ENCODE results near the gene CETP. TPM values are rescaled to one million over a fixed set of nuclear protein-coding genes. Genes with fewer than 3 reads are reported as not detected.

CETP gene
- total RNA-seq, 4 donors from 2014 or later: 0.19 to 1.2 (median 0.52) TPM; not detected in 1

- intact Hi-C loops (cut with DNase I): no loop called here
- Histone ChIP-seq H3K4me3 (no peak overlapping the region), H3K27ac (replicated peaks in 1 of 4) (no peak overlapping the region), H3K9me3 (no peaks in the 10 kb centered on the region), H3K36me3 (peaks cover 0 to 9% (median 4%) of the 10 kb centered on the region in 4 donors), H3K27me3 (no peaks in the 10 kb centered on the region), H3K4me1 (no peaks in the 10 kb centered on the region)
- 83% methylated on average over 5 of the region's 5 CpGs for WGBS
- DNase-seq (ENCODE audit: extremely low spot score): no peak
- TF ChIP-seq POLR2A (IDR thresholded peaks at IDR 0.05; ENCODE audit: low read depth) (no peak), CTCF (IDR thresholded peaks at IDR 0.05) (no peak), POLR2AphosphoS5 (IDR thresholded peaks at IDR 0.05) (no peak), EP300 (IDR thresholded peaks at IDR 0.05) (no peak)
These were observed 45.3 kb downstream of the CETP start for GRCh38 chr16:57007050-57007449.

- Histone ChIP-seq H3K4me1 (no peaks in the 10 kb centered on the region), H3K36me3 (peaks cover 0 to 9% (median 4%) of the 10 kb centered on the region in 4 donors), H3K27ac (replicated peaks in 1 of 4) (no peak overlapping the region), H3K9me3 (no peaks in the 10 kb centered on the region), H3K4me3 (no peak overlapping the region), H3K27me3 (no peaks in the 10 kb centered on the region)
- no peak for DNase-seq (ENCODE audit: extremely low spot score)
- 92% methylated on average over 3 of the region's 3 CpGs for WGBS
- intact Hi-C loops (cut with DNase I): no loop called here
- no peak for TF ChIP-seq EP300 (IDR thresholded peaks at IDR 0.05)
- no peak for TF ChIP-seq POLR2A (IDR thresholded peaks at IDR 0.05; ENCODE audit: low read depth)
- no peak for TF ChIP-seq CTCF (IDR thresholded peaks at IDR 0.05)
- TF ChIP-seq POLR2AphosphoS5 (IDR thresholded peaks at IDR 0.05): no peak
These were observed 45.8 kb downstream of the CETP start for GRCh38 chr16:57007530-57007929.

GRCh38 chr16:57008440-57008839 lies 46.7 kb downstream of the CETP start:
- no peak overlapping the region for H3K27ac ChIP-seq (replicated peaks in 1 of 4)
- 91% methylated on average over 1 of the region's 1 CpG for WGBS

GRCh38 chr16:57009643-57010170 lies 48.0 kb downstream of the CETP start:
- Histone ChIP-seq H3K4me3 (no peak overlapping the region), H3K4me1 (no peaks in the 10 kb centered on the region), H3K27ac (replicated peaks in 1 of 4) (no peak overlapping the region), H3K9me3 (no peaks in the 10 kb centered on the region), H3K27me3 (no peaks in the 10 kb centered on the region), H3K36me3 (peaks cover 0 to 2% (median under 1%) of the 10 kb centered on the region in 4 donors)
- intact Hi-C loops (cut with DNase I): no loop called here
- DNase-seq (ENCODE audit: extremely low spot score): no peak
- TF ChIP-seq POLR2A (IDR thresholded peaks at IDR 0.05; ENCODE audit: low read depth): no peak
- TF ChIP-seq EP300 (IDR thresholded peaks at IDR 0.05): no peak
- no peak for TF ChIP-seq POLR2AphosphoS5 (IDR thresholded peaks at IDR 0.05)
- no peak for TF ChIP-seq CTCF (IDR thresholded peaks at IDR 0.05)
- 95% methylated on average over 2 of the region's 2 CpGs for WGBS

More at GRCh38 chr16:57008440-57008839, 46.7 kb downstream of the CETP start:
- no peaks in the 10 kb centered on the region for H3K9me3 ChIP-seq
- TF ChIP-seq CTCF (IDR thresholded peaks at IDR 0.05): no peak
- H3K27me3 ChIP-seq: no peaks in the 10 kb centered on the region
- intact Hi-C loops (cut with DNase I): no loop called here
- DNase-seq (ENCODE audit: extremely low spot score): no peak
- no peak overlapping the region for H3K4me3 ChIP-seq
- peaks cover 0 to 9% (median 4%) of the 10 kb centered on the region in 4 donors for H3K36me3 ChIP-seq
- no peaks in the 10 kb centered on the region for H3K4me1 ChIP-seq

GRCh38 chr16:57012353-57012752 lies 50.6 kb downstream of the CETP start:
- WGBS: 86% methylated on average over 10 of the region's 13 CpGs
- Histone ChIP-seq H3K27ac (replicated peaks in 1 of 4) (no peak overlapping the region), H3K9me3 (no peaks in the 10 kb centered on the region), H3K36me3 (peaks cover 0 to 6% (median 5%) of the 10 kb centered on the region in 4 donors), H3K4me3 (no peak overlapping the region), H3K27me3 (no peaks in the 10 kb centered on the region), H3K4me1 (no peaks in the 10 kb centered on the region)
- TF ChIP-seq CTCF (IDR thresholded peaks at IDR 0.05) (no peak), POLR2A (IDR thresholded peaks at IDR 0.05; ENCODE audit: low read depth) (no peak), EP300 (IDR thresholded peaks at IDR 0.05) (no peak), POLR2AphosphoS5 (IDR thresholded peaks at IDR 0.05) (no peak)
- intact Hi-C loops (cut with DNase I): no loop called here
- DNase-seq (ENCODE audit: extremely low spot score): no peak
